NCI-H1436 (cell line): ENCODE results near the gene GVQW3.
"Not testable (repeated sequence)": the region's sequence is repeated elsewhere in the genome, so short reads cannot be mapped to it uniquely, and the experiment has no call there.

Source experiments
- DNase-seq: peaks from one replicate; lab custom pipeline; 2025; lab: John Stamatoyannopoulos, UW

The GVQW3 gene

GRCh38 chr11:76388408-76388807 is 7.3 kb downstream of the GVQW3 start:
- DNase-seq = no peak

GRCh38 chr11:76391021-76391420 is 9.9 kb downstream of the GVQW3 start:
- DNase-seq = no peak

- no peak for DNase-seq
These were observed 10.8 kb downstream of the GVQW3 start for GRCh38 chr11:76391811-76392475.

GRCh38 chr11:76392870-76393269 is 11.7 kb downstream of the GVQW3 start:
- no peak for DNase-seq

GRCh38 chr11:76394411-76394810 is 13.3 kb downstream of the GVQW3 start:
- DNase-seq = no peak

GRCh38 chr11:76395296-76395695 is 14.2 kb downstream of the GVQW3 start:
- DNase-seq = no peak

GRCh38 chr11:76397383-76397782 is 16.3 kb downstream of the GVQW3 start:
- DNase-seq = no peak

GRCh38 chr11:76400967-76401366 is 19.8 kb downstream of the GVQW3 start:
- DNase-seq = no peak

GRCh38 chr11:76401484-76401883 is 20.4 kb downstream of the GVQW3 start:
- not testable (repeated sequence) for DNase-seq

- DNase-seq = no peak
These were observed 25.2 kb downstream of the GVQW3 start for GRCh38 chr11:76406359-76406758.

- DNase-seq = no peak
These were observed 27.2 kb downstream of the GVQW3 start for GRCh38 chr11:76408171-76408965.

GRCh38 chr11:76410851-76411357 is 29.8 kb downstream of the GVQW3 start:
- DNase-seq = no peak

- no peak for DNase-seq
These were observed 34.0 kb downstream of the GVQW3 start for GRCh38 chr11:76415073-76415472.

GRCh38 chr11:76419896-76420295 is 38.8 kb downstream of the GVQW3 start:
- DNase-seq = no peak

GRCh38 chr11:76424379-76424778 is 43.3 kb downstream of the GVQW3 start:
- DNase-seq = no peak

GRCh38 chr11:76424891-76425290 is 43.8 kb downstream of the GVQW3 start:
- no peak for DNase-seq

GRCh38 chr11:76426660-76427059 is 45.5 kb downstream of the GVQW3 start:
- DNase-seq = no peak

- no peak for DNase-seq
These were observed 54.9 kb downstream of the GVQW3 start for GRCh38 chr11:76436020-76436419.

- no peak for DNase-seq
These were observed 62.3 kb downstream of the GVQW3 start for GRCh38 chr11:76443268-76443980.

GRCh38 chr11:76444065-76444383 is 62.9 kb downstream of the GVQW3 start:
- DNase-seq = no peak

GRCh38 chr11:76444384-76445120 is 63.4 kb downstream of the GVQW3 start, which contains the start of gene EMSY:
EMSY (plus strand) TSS chr11:76445018; CDS start chr11:76446939, 1,921 bp downstream.
- DNase-seq = peak; percentile 95
